MM.1S (cell line): Measurements from ENCODE around the gene GNMT.

Experiments used
- EZH2 ChIP-seq: fragments of 300-600 bp; sonication (generic); optimal IDR thresholded peaks from 2 replicates; pipeline ENCODE3; 2017; ENCODE audit warnings: low read depth, mild to moderate bottlenecking, antibody characterized with exemption, low read length, mixed read lengths
- TF ChIP-seq, protein P1 (sequence below): fragments of 300-600 bp; sonication (generic); IDR thresholded peaks from 2 replicates; pipeline ENCODE4 v1.5.1; 2016; ENCODE audit warnings: antibody characterized with exemption, low read length, mixed read lengths

GRCh38 chr6:43012364-43012763 is 51.8 kb downstream of the GNMT start:
- TF ChIP-seq, protein P1, sequence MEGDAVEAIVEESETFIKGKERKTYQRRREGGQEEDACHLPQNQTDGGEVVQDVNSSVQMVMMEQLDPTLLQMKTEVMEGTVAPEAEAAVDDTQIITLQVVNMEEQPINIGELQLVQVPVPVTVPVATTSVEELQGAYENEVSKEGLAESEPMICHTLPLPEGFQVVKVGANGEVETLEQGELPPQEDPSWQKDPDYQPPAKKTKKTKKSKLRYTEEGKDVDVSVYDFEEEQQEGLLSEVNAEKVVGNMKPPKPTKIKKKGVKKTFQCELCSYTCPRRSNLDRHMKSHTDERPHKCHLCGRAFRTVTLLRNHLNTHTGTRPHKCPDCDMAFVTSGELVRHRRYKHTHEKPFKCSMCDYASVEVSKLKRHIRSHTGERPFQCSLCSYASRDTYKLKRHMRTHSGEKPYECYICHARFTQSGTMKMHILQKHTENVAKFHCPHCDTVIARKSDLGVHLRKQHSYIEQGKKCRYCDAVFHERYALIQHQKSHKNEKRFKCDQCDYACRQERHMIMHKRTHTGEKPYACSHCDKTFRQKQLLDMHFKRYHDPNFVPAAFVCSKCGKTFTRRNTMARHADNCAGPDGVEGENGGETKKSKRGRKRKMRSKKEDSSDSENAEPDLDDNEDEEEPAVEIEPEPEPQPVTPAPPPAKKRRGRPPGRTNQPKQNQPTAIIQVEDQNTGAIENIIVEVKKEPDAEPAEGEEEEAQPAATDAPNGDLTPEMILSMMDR: no peak
- TF ChIP-seq EZH2: no peak
